Measurements from ENCODE around the gene ARNT2. TPM values are rescaled to one million over a fixed set of nuclear protein-coding genes. Genes with fewer than 3 reads are reported as not detected.

The ARNT2 gene
- total and polyA plus RNA-seq, 12 donors = 2.0 to 6.4 (median 3.5) TPM

- Histone ChIP-seq H3K4me3 (no peak overlapping the region), H3K4me1 (replicated peaks in 1 of 2) (no peaks in the 10 kb centered on the region), H3K9me3 (replicated peaks in 1 of 3) (no peaks in the 10 kb centered on the region), H3K36me3 (replicated peaks in 1 of 2) (no peaks in the 10 kb centered on the region), H3K27ac (no peak overlapping the region), H3K27me3 (no peaks in the 10 kb centered on the region)
- no peak for DNase-seq
- intact Hi-C loops (cut with DNase I) = no loop called here
- TF ChIP-seq CTCF (IDR thresholded peaks at IDR 0.05) (no peak), POLR2A (IDR thresholded peaks at IDR 0.05) (no peak)
- 72 to 81% (median 77%) methylated on average over 3 of the region's 3 CpGs for WGBS, 4 donors
These were observed 145.5 kb downstream of the ARNT2 start for GRCh38 chr15:80549654-80550053.

GRCh38 chr15:80550219-80550907 is 146.2 kb downstream of the ARNT2 start:
- no peak overlapping the region for H3K4me3 ChIP-seq
- H3K9me3 ChIP-seq (replicated peaks in 1 of 3) = no peaks in the 10 kb centered on the region
- TF ChIP-seq CTCF (IDR thresholded peaks at IDR 0.05) = no peak
- intact Hi-C loops (cut with DNase I) = no loop called here
- no peak for DNase-seq
- no peaks in the 10 kb centered on the region for H3K27me3 ChIP-seq
- 64 to 76% (median 70%) methylated on average over 5 of the region's 5 CpGs for WGBS, 4 donors
- no peak overlapping the region for H3K27ac ChIP-seq
- no peaks in the 10 kb centered on the region for H3K36me3 ChIP-seq (replicated peaks in 1 of 2)
- no peaks in the 10 kb centered on the region for H3K4me1 ChIP-seq (replicated peaks in 1 of 2)

- 45 to 51% (median 49%) methylated on average over 4 of the region's 4 CpGs for WGBS, 4 donors
- no peak overlapping the region for H3K27ac ChIP-seq
- DNase-seq = no peak
- no peaks in the 10 kb centered on the region for H3K4me1 ChIP-seq (replicated peaks in 1 of 2)
- H3K27me3 ChIP-seq = no peaks in the 10 kb centered on the region
- TF ChIP-seq CTCF (IDR thresholded peaks at IDR 0.05) = no peak
- no peak for TF ChIP-seq POLR2A (IDR thresholded peaks at IDR 0.05)
- H3K4me3 ChIP-seq = no peak overlapping the region
- no peaks in the 10 kb centered on the region for H3K36me3 ChIP-seq (replicated peaks in 1 of 2)
- H3K9me3 ChIP-seq (replicated peaks in 1 of 3) = no peaks in the 10 kb centered on the region
- intact Hi-C loops (cut with DNase I) = no loop called here
These were observed 146.7 kb downstream of the ARNT2 start for GRCh38 chr15:80550908-80551260.

- Histone ChIP-seq H3K4me1 (replicated peaks in 1 of 2) (no peaks in the 10 kb centered on the region), H3K27me3 (no peaks in the 10 kb centered on the region), H3K9me3 (replicated peaks in 1 of 3) (no peaks in the 10 kb centered on the region), H3K27ac (no peak overlapping the region), H3K36me3 (replicated peaks in 1 of 2) (no peaks in the 10 kb centered on the region), H3K4me3 (no peak overlapping the region)
- DNase-seq = no peak
- TF ChIP-seq CTCF (IDR thresholded peaks at IDR 0.05) (no peak), POLR2A (IDR thresholded peaks at IDR 0.05) (no peak)
- WGBS, 4 donors = 85 to 92% (median 90%) methylated on average over 3 of the region's 3 CpGs
- intact Hi-C loops (cut with DNase I) = no loop called here
These were observed 147.2 kb downstream of the ARNT2 start for GRCh38 chr15:80551348-80551747.
